ENCODE data around the gene NRP1. TPM values are rescaled to one million over a fixed set of nuclear protein-coding genes. Genes with fewer than 3 reads are reported as not detected.
A peak's percentile ranks its signal among the peaks of the same experiment; 100 is the strongest.

The NRP1 gene
- total RNA-seq, 1 experiment from 2014 or later, result 555 TPM

GRCh38 chr10:33204031-33204430, 130.4 kb downstream of the NRP1 start:
- peaks cover 84% of the 10 kb centered on the region for H3K36me3 ChIP-seq (ENCODE audit: low read depth, low read length)
- H3K9me3 ChIP-seq (ENCODE audit: low read length), result no peaks in the 10 kb centered on the region
- H3K79me2 ChIP-seq (ENCODE audit: low read length), result no peaks in the 10 kb centered on the region
- no peak overlapping the region for H3K27ac ChIP-seq (ENCODE audit: low read length)
- no peak for TF ChIP-seq EZH2 (IDR thresholded peaks at IDR 0.05; ENCODE audit: low read length, unreplicated experiment)
- TF ChIP-seq EZH2phosphoT487 (IDR thresholded peaks at IDR 0.05; ENCODE audit: borderline replicate concordance, low read length), result no peak
- no peak for TF ChIP-seq CTCF (conservative IDR thresholded peaks at IDR 0.05; ENCODE audit: low read depth, low read length)
- no peak overlapping the region for H2AFZ ChIP-seq (ENCODE audit: low read length)
- H4K20me1 ChIP-seq (ENCODE audit: low read length), result no peaks in the 10 kb centered on the region
- H3K4me3 ChIP-seq (ENCODE audit: low read length), result no peak overlapping the region
- peaks cover 22% of the 10 kb centered on the region for H3K4me1 ChIP-seq (ENCODE audit: insufficient read depth, low read length)
- ATAC-seq (no peak), DNase-seq (no peak)
- no TSS peak for BruUV-seq (replicated peaks)
- ChIA-PET POLR2A (ENCODE audit: unreplicated experiment) (no interaction called here), CTCF (no interaction called here)
- intact Hi-C loops (cut with micrococcal nuclease), result no loop called here
- H3K4me2 ChIP-seq (ENCODE audit: low read length), result no peak overlapping the region
- H3K9ac ChIP-seq (ENCODE audit: low read length), result no peak overlapping the region
- no peaks in the 10 kb centered on the region for H3F3A ChIP-seq (ENCODE audit: low read length, unreplicated experiment)
- no peaks in the 10 kb centered on the region for H3K9me2 ChIP-seq (replicated peaks; ENCODE audit: low read length)
- no peaks in the 10 kb centered on the region for H3K27me3 ChIP-seq (ENCODE audit: low read length)

GRCh38 chr10:33201971-33202370, 132.5 kb downstream of the NRP1 start:
- Histone ChIP-seq H3K9ac (ENCODE audit: low read length) (no peak overlapping the region), H3K27me3 (ENCODE audit: low read length) (no peaks in the 10 kb centered on the region), H3K9me2 (replicated peaks; ENCODE audit: low read length) (no peaks in the 10 kb centered on the region), H3K79me2 (ENCODE audit: low read length) (no peaks in the 10 kb centered on the region), H3F3A (ENCODE audit: low read length, unreplicated experiment) (no peaks in the 10 kb centered on the region), H3K4me1 (ENCODE audit: insufficient read depth, low read length) (peaks cover 35% of the 10 kb centered on the region), H3K4me3 (ENCODE audit: low read length) (no peak overlapping the region), H3K36me3 (ENCODE audit: low read depth, low read length) (peaks cover 84% of the 10 kb centered on the region), H3K27ac (ENCODE audit: low read length) (no peak overlapping the region), H2AFZ (ENCODE audit: low read length) (no peak overlapping the region), H3K4me2 (ENCODE audit: low read length) (no peak overlapping the region), H4K20me1 (ENCODE audit: low read length) (no peaks in the 10 kb centered on the region), H3K9me3 (ENCODE audit: low read length) (no peaks in the 10 kb centered on the region)
- CTCF ChIA-PET, result interaction anchor here (0.6 to 1.1 kb wide), 2 partner anchors 9 to 880 kb away, joined by 3 to 5 read pairs; no protein-coding TSS in a partner anchor
- POLR2A ChIA-PET (ENCODE audit: unreplicated experiment), result interaction anchor here (0.8 kb wide), 1 partner anchor 1121 kb away, joined by 7 read pairs; no protein-coding TSS in a partner anchor
- ATAC-seq (no peak), DNase-seq (peak; percentile 57)
- TF ChIP-seq CTCF (conservative IDR thresholded peaks at IDR 0.05; ENCODE audit: low read depth, low read length) (no peak), EZH2phosphoT487 (IDR thresholded peaks at IDR 0.05; ENCODE audit: borderline replicate concordance, low read length) (no peak), EZH2 (IDR thresholded peaks at IDR 0.05; ENCODE audit: low read length, unreplicated experiment) (no peak)
- intact Hi-C loops (cut with micrococcal nuclease), result no loop called here
- no TSS peak for BruUV-seq (replicated peaks)

- peaks cover 43% of the 10 kb centered on the region for H3K4me1 ChIP-seq (ENCODE audit: insufficient read depth, low read length)
- CTCF ChIA-PET, result interaction anchor here (1.1 kb wide), 1 partner anchor 8 kb away, joined by 5 read pairs; no protein-coding TSS in a partner anchor
These were observed 133.2 kb downstream of the NRP1 start for GRCh38 chr10:33201056-33201780.

More at GRCh38 chr10:33201056-33201780, 133.2 kb downstream of the NRP1 start:
- TF ChIP-seq CTCF (conservative IDR thresholded peaks at IDR 0.05; ENCODE audit: low read depth, low read length) (no peak), EZH2phosphoT487 (IDR thresholded peaks at IDR 0.05; ENCODE audit: borderline replicate concordance, low read length) (no peak), EZH2 (IDR thresholded peaks at IDR 0.05; ENCODE audit: low read length, unreplicated experiment) (no peak)
- Histone ChIP-seq H3F3A (ENCODE audit: low read length, unreplicated experiment) (no peaks in the 10 kb centered on the region), H3K36me3 (ENCODE audit: low read depth, low read length) (peaks cover 84% of the 10 kb centered on the region), H3K4me3 (ENCODE audit: low read length) (no peak overlapping the region), H3K4me2 (ENCODE audit: low read length) (no peak overlapping the region), H3K79me2 (ENCODE audit: low read length) (no peaks in the 10 kb centered on the region), H2AFZ (ENCODE audit: low read length) (peak overlapping the region; percentile 1; the same call in 1 of the 2 replicates), H3K9me3 (ENCODE audit: low read length) (no peaks in the 10 kb centered on the region), H3K9me2 (replicated peaks; ENCODE audit: low read length) (no peaks in the 10 kb centered on the region), H3K9ac (ENCODE audit: low read length) (no peak overlapping the region), H3K27me3 (ENCODE audit: low read length) (no peaks in the 10 kb centered on the region), H4K20me1 (ENCODE audit: low read length) (no peaks in the 10 kb centered on the region), H3K27ac (ENCODE audit: low read length) (peak overlapping the region; percentile 1)
- DNase-seq, result peak; percentile 55
- POLR2A ChIA-PET (ENCODE audit: unreplicated experiment), result interaction anchor here (0.5 to 0.8 kb wide), 2 partner anchors 8 to 162 kb away, joined by 3 to 5 read pairs; no protein-coding TSS in a partner anchor
- BruUV-seq (replicated peaks), result no TSS peak
- intact Hi-C loops (cut with micrococcal nuclease), result no loop called here
- no peak; the same call in 1 of the 2 replicates for ATAC-seq

All from PC-3 (cell line).